ENCODE data around the gene GATAD2A. TPM values are rescaled to one million over a fixed set of nuclear protein-coding genes. Genes with fewer than 3 reads are reported as not detected.

The GATAD2A gene
- total RNA-seq, 4 donors from 2014 or later, result 17.7 to 51.4 (median 40.1) TPM

- ATAC-seq (no peak), DNase-seq (no peak)
- TF ChIP-seq CTCF (IDR thresholded peaks at IDR 0.05 in 4 of 5, conservative IDR thresholded peaks at IDR 0.05 in 1 of 5) (no peak), POLR2A (IDR thresholded peaks at IDR 0.05) (no peak)
- H3K27ac ChIP-seq, result no peak overlapping the region
- no peak overlapping the region for H3K4me3 ChIP-seq
- no peaks in the 10 kb centered on the region for H3K9me3 ChIP-seq
- H3K27me3 ChIP-seq, result no peaks in the 10 kb centered on the region
- intact Hi-C loops (cut with DNase I; ENCODE audit: low total_unique reads) (no loop called here), in situ Hi-C loops (cut with MboI; ENCODE audit: low sequenced_read_pairs in 4 of 4) (no loop called here)
- H3K4me1 ChIP-seq, result peaks cover 36% of the 10 kb centered on the region in 2 donors
- H3K36me3 ChIP-seq, result no peaks in the 10 kb centered on the region
Observed at GRCh38 chr19:19445911-19446361, 40.5 kb downstream of the GATAD2A start.

- ATAC-seq (no peak), DNase-seq (no peak)
- H3K27me3 ChIP-seq, result no peaks in the 10 kb centered on the region
- H3K27ac ChIP-seq, result no peak overlapping the region
- H3K9me3 ChIP-seq, result no peaks in the 10 kb centered on the region
- H3K4me1 ChIP-seq, result peaks cover 36 to 42% of the 10 kb centered on the region in 2 donors
- in situ Hi-C loops (cut with MboI; ENCODE audit: low sequenced_read_pairs in 4 of 4), result no loop called here
- H3K36me3 ChIP-seq, result no peaks in the 10 kb centered on the region
- TF ChIP-seq POLR2A (IDR thresholded peaks at IDR 0.05) (no peak), CTCF (IDR thresholded peaks at IDR 0.05 in 4 of 5, conservative IDR thresholded peaks at IDR 0.05 in 1 of 5) (no peak)
- no peak overlapping the region for H3K4me3 ChIP-seq
- intact Hi-C loops (cut with DNase I; ENCODE audit: low total_unique reads), result no loop called here
Observed at GRCh38 chr19:19446655-19447437, 41.4 kb downstream of the GATAD2A start.

GRCh38 chr19:19447536-19448237 lies 42.2 kb downstream of the GATAD2A start:
- H3K9me3 ChIP-seq, result no peaks in the 10 kb centered on the region
- H3K4me3 ChIP-seq, result no peak overlapping the region
- in situ Hi-C loops (cut with MboI; ENCODE audit: low sequenced_read_pairs in 4 of 4), result no loop called here
- DNase-seq (no peak), ATAC-seq (no peak)
- no peaks in the 10 kb centered on the region for H3K36me3 ChIP-seq
- intact Hi-C loops (cut with DNase I; ENCODE audit: low total_unique reads), result no loop called here
- peaks cover 39 to 46% of the 10 kb centered on the region in 2 donors for H3K4me1 ChIP-seq
- no peaks in the 10 kb centered on the region for H3K27me3 ChIP-seq
- peak overlapping the region in 3 of 4 donors; percentile 27 to 61 (median 52) for H3K27ac ChIP-seq
- no peak for TF ChIP-seq CTCF (IDR thresholded peaks at IDR 0.05 in 4 of 5, conservative IDR thresholded peaks at IDR 0.05 in 1 of 5)
- no peak for TF ChIP-seq POLR2A (IDR thresholded peaks at IDR 0.05)

- ATAC-seq (peak; percentile 55 to 70), DNase-seq (no peak)
- no peaks in the 10 kb centered on the region for H3K27me3 ChIP-seq
- intact Hi-C loops (cut with DNase I; ENCODE audit: low total_unique reads), result no loop called here
- TF ChIP-seq CTCF (IDR thresholded peaks at IDR 0.05 in 4 of 5, conservative IDR thresholded peaks at IDR 0.05 in 1 of 5), result no peak
- no peak for TF ChIP-seq POLR2A (IDR thresholded peaks at IDR 0.05)
- in situ Hi-C loops (cut with MboI; ENCODE audit: low sequenced_read_pairs in 4 of 4), result no loop called here
- H3K4me3 ChIP-seq, result no peak overlapping the region
- H3K27ac ChIP-seq, result peak overlapping the region in 3 of 4 donors; percentile 27 to 61 (median 52)
- no peaks in the 10 kb centered on the region for H3K9me3 ChIP-seq
- H3K4me1 ChIP-seq, result peaks cover 37 to 46% of the 10 kb centered on the region in 2 donors
- H3K36me3 ChIP-seq, result no peaks in the 10 kb centered on the region
Observed at GRCh38 chr19:19448238-19448544, 42.7 kb downstream of the GATAD2A start.
